ENCODE results near the gene MYO1B.

Gene MYO1B

DNA sequence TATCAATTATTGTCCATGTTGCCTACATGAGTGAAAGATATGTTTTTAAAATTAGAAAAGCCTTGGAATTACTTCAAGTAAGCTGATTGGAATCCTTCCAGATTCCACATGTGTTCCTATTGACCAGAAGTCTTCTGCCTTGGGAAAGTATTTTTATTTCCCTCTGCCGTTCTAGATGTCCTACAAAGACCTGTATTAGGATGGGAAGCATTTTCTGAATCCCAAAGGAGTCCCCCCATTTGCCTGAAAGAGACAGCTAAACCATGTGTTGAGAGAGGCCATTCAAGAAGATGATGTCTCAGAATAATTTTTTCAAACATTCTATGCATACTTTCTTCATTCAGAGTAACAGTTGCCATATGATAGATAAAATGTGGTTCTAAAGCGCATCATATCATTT, 19.0 kb upstream of the MYO1B start:
- no peak for DNase-seq (ENCODE audit: low read depth)

DNA sequence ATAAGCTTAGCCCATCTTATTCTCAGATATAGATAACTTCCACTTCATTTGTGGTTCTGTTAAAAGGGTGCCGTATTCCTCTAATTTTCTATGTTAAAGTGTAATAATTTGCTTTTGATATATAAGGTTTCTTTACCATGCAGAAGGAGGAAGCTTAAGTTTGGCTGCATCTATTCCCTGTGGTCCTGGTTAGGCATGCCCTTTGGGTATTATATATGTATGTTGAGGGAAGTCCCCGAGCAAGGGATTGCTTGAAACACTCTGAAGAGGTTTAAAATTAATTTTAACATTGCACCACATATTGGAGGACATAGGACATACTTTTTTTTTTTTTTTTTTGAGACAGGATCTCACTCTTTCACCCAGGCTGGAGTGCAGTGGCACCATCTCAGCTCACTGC, 16.9 kb upstream of the MYO1B start:
- no peak for DNase-seq (ENCODE audit: low read depth)

DNA sequence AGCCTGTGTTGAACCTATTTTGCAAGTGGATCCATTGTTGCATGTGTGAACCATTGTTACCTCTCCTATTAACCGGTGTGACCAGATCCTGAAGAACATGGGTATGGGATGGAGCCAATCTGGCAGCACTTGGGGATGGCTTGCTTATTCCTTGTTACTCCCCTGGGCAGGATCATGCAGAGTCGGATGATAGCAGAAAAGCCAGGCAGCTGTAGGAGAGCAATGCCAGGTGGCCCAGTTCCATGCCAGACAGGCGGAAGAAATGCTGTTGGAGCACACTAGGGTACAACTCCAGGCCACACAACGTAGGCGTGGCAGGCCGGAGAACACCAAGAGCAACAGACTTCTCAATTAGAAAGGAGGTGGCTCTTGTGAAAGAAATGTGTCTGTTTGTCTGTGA, 16.3 kb upstream of the MYO1B start:
- DNase-seq (ENCODE audit: low read depth) = no peak

DNA sequence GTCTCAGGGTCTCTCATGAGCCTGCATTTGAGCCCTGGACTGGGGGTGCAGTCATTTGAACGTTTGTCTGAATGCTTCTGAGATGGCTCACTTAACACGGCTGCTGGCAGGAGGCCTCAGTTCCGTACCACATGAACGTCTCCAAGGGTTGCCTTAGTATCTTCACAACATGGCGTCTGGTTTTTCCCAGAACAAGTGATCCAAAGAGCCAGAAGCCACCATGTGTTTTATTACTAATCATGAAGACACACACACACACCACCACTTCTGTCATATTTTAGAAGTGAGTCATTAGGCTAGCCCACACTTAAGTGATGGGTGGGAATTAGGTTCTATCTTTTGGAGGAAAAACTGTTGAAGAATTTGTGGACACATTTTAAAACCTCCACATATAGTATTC, 15.0 kb upstream of the MYO1B start:
- DNase-seq (ENCODE audit: low read depth) = peak; percentile 86

DNA sequence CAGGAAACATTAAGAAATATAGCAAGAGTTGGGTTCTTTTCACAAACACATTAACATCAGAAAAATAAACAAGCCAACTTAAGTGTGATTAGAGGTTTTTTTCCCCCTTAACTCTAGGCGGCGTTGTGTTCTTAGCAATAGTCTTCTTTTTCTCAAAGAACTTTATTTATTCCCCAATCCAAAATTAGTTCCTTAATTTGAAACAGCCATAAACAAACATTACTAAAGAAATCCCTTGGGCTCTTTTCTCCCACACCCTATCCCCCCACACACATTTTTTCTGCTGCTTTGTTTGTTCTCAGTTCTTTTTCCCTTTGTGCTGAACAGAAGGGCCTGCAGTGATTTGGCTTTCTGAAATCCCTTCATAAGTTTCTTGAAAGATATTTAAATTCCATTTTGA, 13.2 kb upstream of the MYO1B start:
- DNase-seq (ENCODE audit: low read depth) = no peak

DNA sequence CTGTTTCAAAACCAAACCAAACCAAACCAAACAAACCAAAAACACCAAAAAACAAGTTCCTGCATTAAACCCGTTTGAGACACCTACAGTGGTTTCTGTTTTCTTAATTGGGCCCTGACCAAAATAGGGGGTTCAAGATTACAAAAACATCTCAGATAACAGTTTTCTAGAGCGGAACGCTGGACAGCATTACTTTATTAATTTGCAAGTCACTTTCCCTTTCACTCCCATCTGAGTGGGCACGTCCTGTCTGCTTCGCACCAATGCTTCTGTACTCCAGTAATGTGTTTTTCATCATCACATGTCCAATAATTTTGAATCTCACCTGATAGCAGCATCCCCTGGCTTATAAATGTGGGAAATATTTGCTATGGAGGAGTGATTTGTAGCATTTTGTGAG, 11.7 kb upstream of the MYO1B start:
- DNase-seq (ENCODE audit: low read depth) = no peak

DNA sequence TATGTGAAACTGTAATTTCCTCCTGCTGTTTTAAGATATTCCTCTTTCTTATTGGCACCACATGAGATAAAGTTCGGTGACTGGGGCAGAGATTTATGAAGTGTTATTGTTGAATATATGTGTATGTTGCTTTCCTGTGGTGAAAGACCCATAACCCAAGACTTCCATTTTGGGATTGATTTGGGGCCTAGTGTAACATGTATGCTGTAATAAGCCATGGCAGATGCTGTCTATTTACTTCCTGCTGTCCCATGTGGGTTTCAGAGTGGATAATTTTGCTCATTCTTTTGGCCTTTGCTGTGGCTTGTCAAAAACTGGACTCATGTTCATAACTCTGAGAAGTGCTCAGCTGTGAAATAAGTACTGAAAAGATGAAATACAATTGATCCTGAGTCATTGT, 10.8 kb upstream of the MYO1B start:
- DNase-seq (ENCODE audit: low read depth) = no peak

DNA sequence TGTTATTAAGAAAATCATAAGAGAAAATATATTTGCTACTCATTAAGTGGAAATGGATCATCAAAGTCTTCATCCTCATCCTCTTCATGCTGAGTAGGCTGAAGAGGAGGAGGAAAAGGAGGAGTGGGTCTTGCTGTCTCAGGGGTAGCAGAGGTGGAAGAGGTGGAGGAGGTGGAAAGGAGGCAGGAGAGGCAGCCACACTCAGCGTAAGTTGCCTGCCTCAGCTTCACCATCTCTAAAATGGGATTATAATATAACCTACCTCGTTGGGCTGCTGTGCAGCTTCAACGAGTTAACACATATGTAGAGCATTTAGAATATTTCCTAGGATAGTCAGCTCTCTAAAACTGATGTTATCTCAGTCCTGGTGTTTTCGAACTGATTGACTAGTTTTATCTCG, 4.3 kb upstream of the MYO1B start:
- DNase-seq (ENCODE audit: low read depth) = no peak

DNA sequence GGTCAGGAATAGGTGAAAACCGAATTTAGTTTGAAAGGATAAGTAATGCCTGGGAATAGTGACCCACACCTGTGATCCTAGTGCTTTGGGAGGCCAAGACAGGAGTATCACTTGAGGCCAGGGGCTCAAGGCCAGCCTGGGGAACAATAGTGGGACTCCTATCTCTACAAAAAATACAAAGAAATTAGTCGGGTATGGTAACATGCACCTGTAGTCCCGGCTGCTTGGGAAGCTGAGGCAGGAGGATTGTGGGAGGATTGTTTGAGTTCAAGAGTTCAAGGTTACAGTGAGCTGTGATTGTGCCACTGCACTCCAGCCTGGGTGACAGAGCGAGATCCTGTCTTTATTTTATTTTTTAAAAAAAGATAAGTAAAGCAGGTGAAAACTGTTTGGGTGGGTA, 3.8 kb upstream of the MYO1B start:
- no peak for DNase-seq (ENCODE audit: low read depth)

DNA sequence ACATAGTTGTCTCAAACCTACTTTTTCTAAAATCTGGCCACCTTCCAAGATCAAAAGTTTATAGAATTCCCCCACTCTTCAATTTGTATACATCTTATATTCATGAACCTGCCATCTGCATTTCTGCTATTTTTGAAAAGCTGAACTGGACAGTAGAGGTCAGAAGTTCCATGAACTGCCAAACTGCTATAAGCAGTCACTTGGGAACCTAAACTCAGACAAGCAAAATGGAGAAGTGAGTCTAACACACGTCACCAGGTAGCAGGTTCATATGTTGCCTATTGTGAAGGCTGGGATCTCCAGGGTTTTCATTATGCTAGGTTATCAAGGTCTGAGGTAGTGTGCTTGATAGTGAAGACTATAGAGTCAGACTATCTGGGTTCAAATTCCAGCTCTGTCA, 2.0 kb upstream of the MYO1B start:
- DNase-seq (ENCODE audit: low read depth) = no peak

DNA sequence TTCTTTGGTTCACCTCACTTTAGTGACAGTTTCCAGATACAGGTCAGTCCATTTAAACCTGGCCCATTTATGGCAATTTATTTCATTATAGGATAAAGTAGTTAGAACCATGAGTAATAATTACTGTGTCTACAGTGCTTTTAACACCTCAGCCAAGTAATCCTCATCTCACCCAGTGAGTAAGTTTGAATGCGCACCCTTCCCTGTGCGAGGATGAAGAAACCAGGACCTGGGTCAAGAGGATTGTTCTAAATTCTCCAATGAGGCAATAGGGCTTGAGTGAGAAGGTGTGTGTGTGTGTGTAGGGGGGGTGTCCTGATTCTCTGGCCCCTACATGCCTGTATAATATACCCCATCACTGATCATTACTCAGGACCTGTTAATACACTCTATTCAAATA, 854 bp upstream of the MYO1B start:
- no peak for DNase-seq (ENCODE audit: low read depth)

DNA sequence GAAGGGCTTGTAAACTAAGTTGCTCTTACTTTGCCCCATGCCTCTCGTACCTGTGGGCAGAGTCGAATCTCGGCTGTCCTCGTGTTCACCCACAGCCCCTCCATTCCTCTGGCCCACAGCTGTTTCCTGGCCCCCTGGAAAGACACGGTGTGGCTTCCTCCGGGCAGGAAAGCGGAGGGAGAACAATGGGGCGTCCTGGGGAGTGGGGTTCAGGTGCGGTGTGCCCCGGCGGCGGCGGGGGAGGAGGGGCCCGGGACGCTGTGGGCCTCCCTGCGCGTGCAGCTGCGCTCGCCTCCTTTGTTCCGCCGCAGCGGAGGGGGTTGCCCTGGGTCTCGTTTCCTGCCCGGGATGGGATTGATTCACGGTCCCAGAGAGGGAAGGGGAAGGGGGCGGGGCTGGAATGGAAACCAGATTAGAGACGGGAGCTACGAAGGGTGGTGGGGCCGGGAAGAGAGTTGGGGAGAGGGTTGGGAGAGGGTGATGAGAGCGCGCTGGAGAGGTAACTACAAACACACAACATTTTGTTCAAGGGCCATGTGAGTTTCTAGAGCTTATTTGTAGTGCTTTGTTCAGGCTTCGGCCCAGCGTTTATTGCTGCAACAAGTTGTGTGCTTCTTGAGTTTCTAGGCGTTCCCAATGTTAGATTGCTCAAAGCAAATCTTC, 796 bp downstream of the MYO1B start:
- DNase-seq (ENCODE audit: low read depth) = peak; percentile 49

DNA sequence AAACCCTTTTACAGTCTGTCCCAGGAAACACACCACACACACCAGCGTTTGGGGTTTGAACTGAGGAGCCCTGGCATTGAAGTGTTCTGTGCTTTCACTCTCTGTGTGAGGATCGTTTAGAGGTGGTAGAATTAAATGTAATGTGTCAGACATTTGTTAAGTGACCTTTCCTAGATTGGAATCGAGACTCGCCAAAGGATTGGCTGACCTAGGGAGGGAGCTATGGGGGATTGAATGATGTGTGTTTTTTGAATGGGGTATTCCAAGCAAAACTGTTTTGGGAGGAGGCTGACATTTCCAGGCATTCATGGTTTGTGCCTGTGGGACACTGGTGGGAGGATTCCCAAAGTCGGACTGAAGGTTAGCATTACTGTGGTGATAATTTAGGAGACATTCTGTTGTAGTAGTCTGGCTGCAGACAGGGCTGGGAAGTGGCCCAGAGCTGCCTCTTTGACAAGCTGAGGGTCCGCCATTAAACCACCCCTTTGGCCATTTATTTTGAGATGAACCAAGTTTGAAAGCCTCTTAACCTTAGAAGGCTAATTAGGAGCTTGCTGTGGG, 1.7 kb downstream of the MYO1B start:
- no peak for DNase-seq (ENCODE audit: low read depth)

DNA sequence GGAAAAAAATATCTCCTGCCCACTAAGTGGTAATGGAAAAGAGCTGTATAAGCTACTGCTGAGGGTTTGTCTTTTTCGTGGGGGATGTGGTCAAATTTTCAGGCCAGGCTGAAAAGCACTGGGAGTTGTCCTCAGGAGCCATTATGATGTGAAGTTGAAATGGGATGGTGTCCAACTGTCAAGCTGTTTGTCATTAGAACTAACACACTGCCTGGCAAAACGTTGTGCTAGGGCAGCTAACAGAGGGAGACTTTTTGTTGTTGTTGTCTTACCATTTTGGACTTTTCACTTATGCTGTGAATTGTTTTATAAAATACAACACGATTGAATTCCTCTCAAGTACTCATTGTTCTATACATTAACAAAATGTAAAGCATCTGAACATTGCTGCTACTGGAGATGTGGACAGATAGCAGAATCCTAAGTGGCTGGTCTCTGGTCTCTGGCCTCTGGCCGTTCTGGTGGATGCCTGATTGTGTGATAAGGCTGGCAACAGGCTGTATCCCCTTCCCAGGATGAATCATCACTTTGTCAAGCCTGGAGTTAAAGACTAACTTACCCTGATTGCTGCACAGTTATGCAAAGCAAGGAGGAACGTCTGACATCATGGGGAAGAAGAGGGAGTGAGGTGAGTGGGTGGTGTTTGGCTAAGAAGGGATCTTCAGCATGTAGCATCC, 2.3 kb downstream of the MYO1B start:
- peak; percentile 98 for DNase-seq (ENCODE audit: low read depth)

DNA sequence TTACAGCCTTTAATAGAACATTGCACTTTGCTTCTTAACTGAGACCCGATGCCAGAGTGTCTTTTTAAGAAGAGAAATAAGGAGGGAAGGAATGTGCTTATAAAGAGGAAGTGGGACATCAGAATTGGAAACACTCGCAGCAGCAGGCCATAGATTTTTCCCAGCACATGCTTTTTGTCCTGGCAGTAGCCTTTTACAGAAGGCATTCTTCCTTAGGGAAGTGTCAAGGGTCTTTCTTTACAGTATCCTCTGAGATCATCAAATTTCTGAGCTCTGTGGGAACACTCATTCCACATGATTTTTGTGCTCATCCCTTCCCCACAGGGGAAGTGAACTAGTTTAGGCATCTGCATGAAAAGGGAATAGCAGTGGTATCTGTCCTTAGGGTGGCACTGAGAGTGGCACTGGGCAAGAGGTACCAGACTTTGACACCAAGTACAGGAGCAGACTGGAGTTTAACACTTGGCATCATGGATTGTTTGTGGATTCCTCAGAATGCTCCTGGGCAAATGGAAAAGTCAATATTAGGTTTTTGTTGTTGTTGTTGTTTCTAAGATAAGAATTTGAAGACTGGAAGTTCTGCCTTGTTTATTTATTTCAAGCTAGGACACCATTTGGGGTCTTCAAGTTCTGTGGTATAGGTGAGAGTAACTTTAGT, 4.1 kb downstream of the MYO1B start:
- DNase-seq (ENCODE audit: low read depth) = no peak

DNA sequence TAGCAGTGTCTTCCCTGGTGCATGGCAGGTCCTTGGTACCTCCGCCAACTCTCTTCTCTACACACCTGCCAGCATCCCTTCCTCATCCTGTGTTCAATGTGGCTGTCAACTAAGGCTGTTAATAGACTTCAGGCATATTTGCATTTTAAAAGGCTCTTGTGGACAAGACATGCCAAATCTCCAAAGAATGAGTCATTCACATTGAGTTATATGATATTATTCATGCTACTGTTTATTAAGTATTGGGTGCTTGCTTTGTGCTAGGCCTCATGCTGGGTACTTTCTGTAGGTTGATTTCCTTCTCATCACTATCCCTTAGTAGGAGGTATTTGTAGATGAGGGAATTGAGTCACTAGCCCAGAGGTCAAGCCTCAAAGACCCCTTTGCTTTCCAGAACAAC, 5.2 kb downstream of the MYO1B start:
- peak; percentile 32 for DNase-seq (ENCODE audit: low read depth)

DNA sequence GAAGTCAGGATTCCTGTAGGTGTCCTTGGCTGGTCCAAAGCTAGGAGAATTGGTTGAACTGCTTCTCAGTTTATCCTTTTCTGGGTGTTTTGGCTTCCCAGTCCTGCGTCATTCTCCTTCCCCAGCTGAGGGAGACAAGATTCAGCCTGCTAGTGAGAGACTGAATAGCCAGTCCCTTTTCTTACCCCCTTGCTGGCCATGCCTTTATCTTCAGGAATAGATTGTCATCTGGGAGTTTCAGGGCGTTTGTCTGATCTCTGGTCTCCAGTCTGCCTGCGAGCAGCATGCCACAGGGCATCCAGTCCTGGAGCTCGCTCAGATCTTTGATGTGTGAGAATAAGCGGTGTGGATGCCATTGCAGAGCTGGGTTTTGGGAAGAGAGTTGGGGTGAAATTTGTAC, 5.8 kb downstream of the MYO1B start:
- DNase-seq (ENCODE audit: low read depth) = no peak

DNA sequence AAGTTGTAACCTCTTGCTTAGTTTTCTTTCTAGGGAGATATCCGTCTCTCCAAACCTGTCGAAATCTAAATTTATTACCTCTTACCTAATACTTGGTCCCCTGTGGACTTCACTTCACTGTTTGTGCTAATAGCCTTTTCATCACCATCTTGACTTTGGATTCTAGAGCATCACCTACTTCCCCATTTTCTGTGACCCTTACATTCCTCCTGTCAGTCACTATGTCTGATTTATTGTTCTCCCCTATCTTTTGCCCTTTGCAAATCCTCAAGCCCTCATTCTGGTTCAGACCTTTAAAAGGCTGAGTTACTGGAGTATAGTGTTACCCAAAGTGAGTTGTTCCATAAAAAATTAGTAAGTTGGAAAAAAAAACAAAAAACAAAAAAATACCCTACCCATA, 7.5 kb downstream of the MYO1B start:
- no peak for DNase-seq (ENCODE audit: low read depth)

DNA sequence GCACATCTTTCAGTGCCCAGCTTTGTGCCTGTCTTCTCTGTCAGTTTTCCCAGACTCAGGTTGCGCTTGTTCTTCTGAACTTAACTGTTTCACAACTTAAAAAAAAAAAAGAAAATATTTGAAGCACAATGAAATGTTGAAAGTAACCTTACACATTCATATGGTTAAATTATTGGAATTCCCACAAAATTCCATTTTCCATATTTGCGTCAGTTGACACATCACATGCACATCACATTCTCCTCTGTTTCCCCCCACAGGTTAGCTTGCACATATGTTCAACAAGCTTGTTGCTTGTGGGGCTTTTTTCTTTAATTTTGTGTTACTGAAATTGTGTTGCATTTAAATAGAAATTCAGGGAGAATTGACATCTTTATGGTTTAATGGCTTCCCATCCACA, 8.3 kb downstream of the MYO1B start:
- DNase-seq (ENCODE audit: low read depth) = no peak

DNA sequence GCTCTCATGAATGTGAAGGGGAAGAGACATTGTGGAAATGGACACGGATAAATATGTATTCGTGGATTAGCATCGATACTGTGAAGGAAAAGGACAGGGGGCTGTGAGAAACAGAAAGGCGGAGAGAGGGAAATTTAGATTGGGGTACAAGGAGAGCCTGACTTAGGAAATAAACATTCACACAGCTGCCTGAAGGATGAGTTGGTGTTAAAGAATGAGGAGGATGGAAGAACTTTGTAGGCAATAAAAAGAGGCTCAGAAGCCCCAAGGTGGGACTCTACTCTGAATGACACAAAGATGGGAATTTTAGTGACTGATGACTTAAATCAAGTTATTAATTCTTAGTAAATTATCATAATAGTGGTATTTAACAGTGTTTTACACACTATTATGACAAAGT, 10.1 kb downstream of the MYO1B start:
- no peak for DNase-seq (ENCODE audit: low read depth)

DNA sequence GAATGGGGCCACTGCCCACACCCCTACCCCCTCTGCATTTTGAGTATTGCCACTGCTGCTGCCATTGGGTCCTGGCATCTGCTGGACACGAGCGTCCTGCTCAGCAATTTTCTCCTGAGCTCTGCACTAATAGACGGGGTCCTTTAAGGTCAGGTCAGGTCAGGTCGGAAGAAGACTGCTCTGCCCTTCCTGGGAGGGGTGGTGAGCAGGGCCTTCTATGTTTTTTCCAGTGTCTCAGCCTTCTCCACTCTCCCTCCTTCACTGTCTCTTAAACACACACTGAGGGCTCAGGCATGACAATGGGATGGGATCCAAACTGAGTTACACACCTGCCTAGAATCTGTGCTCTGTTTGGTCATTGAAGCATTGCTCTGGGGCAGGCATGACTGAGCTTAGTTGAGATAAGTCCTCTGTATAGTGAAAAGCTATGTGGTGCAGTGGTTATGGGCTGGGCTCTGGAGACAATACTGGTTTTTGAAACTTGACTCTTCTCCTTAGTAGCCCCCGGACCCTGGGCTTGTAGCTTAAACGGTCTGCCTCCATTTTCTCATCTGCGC, 10.6 kb downstream of the MYO1B start:
- no peak for DNase-seq (ENCODE audit: low read depth)

DNA sequence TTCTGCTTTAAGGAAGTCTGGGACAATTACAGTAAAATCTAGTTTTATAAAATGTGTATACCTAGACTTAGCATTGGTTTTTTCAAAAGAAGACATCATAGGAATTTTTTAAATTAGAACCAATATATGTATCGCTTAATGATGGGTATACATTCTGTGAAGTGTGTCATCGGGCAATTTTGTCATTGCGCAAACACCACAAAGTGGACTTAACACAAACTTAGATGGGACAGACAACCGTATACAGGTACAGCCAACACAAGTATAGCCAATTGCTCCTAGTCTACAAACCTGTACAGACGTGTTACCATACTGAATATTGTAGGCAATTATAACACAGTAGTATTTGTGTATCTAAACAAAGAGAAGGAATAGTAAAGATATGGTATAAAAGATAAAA, 12.7 kb downstream of the MYO1B start:
- no peak for DNase-seq (ENCODE audit: low read depth)

DNA sequence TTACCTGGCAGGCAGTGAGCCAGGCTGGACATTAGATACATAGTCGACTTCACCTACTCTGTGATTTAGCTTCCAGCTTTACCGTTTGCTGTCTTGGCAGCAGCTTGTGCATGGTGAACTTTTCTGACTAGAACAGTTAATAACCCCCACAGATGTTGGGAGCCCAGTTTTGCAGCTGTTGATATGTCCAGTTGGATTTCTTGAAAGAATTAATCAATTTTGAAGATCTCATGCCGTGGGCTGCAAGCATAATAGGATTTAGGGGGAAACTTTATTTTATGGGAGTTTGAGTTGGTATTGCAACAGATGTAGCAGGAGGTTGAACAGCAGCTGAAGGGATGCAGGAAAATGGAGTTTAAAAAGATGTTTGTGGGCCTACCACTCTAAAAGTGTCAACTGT, 13.8 kb downstream of the MYO1B start:
- no peak for DNase-seq (ENCODE audit: low read depth)

All from amniotic epithelial cell (primary cell).